GM19193 (cell line): Measurements from ENCODE around the gene INO80B.

Experiments
- POLR2A ChIP-seq: IDR thresholded peaks from 4 replicates; pipeline ENCODE4 v1.6.1; 2011; ENCODE audit not compliant: insufficient read depth, insufficient read length; ENCODE audit errors: extremely low read depth

INO80B gene

GRCh38 chr2:74454654-74455511 is at the start of gene INO80B:
Gene INO80B (plus strand): TSS chr2:74455087. CDS start chr2:74455117, 30 bp downstream.
- TF ChIP-seq POLR2A: peak; percentile 52

- no peak for TF ChIP-seq POLR2A
Measured at GRCh38 chr2:74406035-74406434, 48.9 kb upstream of the INO80B start.

GRCh38 chr2:74407682-74408081 is 47.2 kb upstream of the INO80B start:
- no peak for TF ChIP-seq POLR2A

DNA sequence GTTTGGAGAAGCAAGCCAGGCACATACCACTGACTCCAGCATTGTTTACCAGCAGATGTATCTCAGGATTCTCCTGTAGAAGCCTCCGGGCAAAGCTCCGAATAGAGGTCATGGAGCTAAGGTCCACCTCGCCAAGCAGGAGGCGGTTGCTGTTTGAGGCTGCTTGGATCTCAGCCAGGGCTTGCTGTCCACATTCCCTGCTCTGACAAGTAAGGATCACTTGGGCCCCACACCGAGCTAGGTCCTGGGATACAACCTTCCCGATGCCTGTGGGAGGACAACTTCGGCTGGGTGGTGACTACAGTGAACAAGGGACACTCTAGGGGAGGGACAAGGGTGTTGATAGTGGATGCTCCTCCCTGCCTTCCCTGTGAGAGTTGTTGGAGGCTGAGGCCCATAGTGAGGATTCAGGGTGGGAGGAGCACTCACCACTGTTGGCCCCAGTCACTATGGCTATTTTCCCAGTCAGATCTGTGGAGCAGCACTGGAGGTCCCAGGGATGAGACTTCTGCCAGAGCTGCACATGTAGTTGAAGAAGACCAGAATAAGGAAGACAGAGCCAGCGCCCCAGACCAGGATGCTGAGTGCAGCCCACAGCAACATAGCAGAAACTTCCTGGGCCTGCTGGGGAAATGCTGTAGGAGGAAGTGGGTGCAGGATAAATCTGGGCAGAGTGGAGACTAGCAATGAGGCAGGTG is 41.7 kb upstream of the INO80B start:
- no peak for TF ChIP-seq POLR2A

DNA sequence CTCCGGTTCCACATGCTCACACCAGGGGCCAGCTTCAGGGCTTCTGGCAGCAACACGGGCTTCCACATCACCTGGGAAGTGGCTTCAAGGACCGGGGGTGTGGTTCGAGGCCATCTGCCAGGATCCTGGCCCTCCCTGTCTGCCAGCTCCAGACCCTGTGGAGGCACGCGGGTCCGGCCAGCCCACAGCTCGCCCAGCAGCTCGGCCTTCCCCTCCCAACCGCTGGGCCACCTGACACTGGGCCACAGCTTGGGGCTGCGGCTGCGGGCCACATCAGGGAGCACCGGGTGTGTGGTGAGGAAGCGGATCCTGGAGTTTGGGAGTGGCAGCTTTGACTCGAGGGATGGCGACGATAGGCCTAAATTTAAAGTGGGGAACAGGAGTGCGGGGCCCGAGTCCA is 40.4 kb upstream of the INO80B start:
- no peak for TF ChIP-seq POLR2A

DNA sequence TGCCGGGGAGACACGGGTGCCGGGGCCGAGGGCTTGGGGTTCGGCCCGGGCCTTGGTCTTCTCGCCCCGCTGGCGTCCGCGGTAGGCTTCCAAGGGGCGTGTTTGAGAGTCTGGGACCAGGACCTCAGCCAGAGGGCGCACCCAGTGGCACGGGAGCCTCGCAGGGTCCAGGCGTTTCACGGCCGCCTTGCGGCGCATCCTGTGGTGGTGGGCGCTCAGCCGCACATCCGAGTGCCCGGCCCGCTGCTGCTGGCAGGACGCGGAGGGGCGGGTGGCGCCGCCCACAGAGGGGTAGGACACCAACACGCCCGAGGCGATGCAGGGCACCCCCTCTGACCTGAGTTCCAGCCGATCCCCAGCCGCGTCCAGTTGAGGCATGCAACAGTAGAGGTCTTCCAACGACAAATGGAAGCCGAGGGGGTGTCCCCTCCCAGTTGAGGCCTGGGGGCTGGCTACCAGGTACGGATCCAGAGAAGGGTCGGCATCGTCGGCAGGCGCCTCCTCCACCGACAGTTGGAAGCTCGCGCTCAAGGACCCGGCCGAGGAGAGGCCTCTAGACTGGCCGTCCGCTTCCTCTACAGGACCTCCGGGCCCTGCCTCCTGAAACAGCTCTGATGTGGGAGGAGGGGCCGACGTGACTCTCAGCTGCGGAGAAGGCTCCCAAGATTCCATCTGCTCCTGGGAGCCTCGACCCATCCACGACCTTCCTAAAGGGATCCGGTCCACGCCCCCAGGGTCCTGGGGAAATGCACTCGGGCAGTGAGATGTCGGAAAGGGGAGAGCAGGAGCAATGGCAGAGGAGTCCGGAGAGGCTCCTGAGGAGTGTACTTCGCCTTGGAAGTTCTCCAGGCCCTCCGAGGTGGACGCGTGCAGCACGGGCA is 39.8 kb upstream of the INO80B start:
- TF ChIP-seq POLR2A: no peak

DNA sequence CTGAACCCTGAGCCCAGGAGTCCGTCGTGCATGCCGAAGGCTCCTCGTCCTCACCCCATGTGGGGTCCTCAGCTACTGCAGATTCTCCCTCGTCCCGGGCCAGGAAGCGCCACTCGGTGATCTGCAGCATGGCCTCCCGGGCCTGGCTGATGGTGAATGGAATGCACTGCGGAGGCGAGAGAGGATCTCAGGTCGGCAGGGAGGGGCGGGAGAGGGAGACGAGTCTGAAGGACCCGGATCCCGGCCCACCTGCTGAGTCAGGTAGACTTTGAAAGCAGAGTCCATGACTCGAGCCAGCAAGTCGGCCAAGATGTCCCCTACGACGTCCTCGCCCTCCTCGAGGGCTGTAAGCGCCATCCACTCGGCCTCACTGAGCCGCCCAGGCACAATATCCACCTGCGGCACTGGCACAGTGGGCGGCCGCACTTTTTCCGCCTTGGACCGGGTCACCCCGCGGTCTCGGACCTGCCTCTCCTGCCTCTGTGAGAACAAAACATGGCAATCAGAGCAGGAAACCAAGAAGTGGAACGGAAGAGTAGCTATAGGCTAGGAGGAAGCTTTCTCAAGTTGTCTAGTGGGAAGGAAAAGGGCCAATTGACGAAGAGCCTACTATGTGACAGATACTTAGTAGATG is 39.0 kb upstream of the INO80B start:
- no peak for TF ChIP-seq POLR2A

DNA sequence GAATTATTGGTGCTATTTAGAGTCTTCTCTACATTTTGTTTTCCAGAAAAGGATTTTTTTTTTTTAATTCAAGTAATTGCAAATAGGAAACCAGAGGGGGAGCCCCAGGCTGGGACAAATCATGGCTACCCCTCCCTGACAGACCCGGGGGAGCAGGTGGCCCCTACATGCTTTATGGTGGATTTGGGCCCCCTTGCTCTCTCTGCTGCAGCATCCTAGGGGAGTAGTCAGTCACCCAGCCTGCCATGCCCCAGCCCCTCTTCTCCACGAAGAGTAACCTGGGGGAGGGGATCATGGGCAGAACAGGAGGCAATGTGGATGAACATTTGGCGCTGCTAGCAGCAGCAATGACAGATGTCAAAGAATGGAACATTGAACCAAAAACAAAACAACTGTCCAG is 38.1 kb upstream of the INO80B start:
- TF ChIP-seq POLR2A: no peak

DNA sequence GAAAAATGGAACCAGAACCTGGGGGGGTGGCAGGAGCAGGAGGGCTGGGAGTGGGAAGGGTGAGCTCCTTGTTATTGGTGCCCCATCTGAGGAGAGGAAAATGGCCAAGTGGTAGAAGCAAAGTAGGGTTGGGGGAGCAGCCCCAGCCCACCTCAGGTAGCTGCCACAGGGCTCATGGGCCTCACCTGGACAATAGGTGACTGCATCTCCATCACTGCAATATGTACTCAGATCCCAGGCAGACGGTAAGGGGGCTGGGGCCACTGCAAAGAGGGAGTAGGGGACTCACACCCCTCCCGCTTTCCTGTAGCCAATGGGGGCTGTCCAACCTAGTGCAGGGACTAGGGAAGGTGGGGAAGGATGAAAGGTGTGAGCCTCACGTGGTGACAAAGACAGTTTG is 37.7 kb upstream of the INO80B start:
- TF ChIP-seq POLR2A: no peak

DNA sequence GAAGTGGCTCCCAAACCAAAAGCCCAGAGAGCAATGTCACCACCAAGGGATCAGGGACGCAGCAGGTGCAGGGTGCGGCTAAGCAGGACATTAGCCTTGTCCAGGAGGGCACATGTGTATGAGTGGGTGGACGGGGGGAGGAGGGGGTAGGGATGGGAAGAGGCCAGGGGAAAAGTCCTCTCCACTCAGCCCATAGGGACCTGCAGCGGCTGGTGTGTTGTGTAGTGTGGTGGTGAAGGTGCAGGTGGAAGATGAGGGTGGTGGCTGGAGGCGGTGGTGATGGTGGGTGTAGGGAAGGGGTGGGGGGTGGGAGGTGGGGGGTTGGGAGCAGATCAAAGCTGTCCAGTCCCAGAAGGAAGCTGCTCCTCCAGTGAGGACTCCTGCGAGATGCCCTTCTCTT is 37.1 kb upstream of the INO80B start:
- TF ChIP-seq POLR2A: no peak

DNA sequence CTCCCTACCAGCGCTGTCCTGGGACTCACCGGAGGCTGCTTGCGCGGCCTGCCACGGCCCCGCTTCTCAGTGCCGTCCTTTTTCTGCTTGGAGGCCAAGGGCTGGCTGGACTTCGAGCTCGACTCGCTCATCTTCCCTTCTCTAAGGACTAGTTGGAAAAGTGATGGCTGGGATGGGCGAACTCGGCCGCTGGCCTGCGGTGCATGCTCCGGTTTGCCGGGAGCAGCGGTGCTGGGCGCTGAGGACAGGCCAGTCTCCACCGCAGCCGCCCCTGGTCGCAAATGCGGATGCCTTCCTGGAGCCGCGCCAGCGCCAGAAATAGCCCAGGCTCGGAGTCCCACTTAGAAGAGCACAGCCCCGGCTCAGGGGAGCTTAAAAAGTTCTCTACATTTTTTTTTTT is 36.6 kb upstream of the INO80B start:
- TF ChIP-seq POLR2A: no peak

- TF ChIP-seq POLR2A: no peak
Measured at GRCh38 chr2:74419345-74419744, 35.5 kb upstream of the INO80B start.

GRCh38 chr2:74420006-74420405 is 34.9 kb upstream of the INO80B start:
- no peak for TF ChIP-seq POLR2A

DNA sequence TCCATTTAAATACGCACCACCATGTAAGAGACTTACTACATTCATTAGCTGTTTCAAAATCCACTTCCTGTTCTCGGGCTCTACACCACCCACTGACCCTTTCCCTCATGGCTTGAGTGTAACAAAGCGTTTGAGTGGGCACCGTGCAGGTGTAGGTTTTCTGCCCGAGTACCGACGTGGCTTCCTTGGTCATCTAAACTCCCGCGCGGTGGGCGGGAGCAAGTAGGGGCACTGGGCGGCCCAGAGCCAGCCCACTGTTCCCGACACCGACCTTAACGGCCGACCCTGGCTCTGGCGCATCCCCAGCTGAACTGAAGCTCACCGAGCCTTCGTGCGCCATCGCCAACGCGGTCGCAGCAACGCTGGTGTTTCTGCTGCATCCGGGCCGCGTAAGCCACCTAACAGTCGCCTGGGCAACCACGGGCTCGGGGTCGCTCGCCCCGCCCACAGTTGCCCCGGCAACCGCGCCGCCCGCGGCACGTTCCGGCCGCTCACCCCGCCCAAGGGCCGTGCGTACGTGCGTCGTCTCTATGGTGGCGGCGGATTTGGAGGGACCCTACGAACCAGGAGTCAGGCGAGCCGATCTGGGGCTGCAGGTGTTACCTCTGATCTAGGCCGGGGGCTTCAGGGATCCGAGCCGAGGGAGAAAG is 33.5 kb upstream of the INO80B start, which contains the start of the genes C2orf81 and WDR54:
TSS of gene C2orf81 (minus strand) at position 399 of the 650 bp plus-strand sequence. CDS start at position 340, 59 bp downstream.
TSS of gene WDR54 (plus strand) at position 510 of the 650 bp plus-strand sequence. CDS start 424 bp downstream, outside the sequence.
- TF ChIP-seq POLR2A: peak; percentile 89
